Nephron progenitor cell (in vitro differentiated cells): ENCODE measurements around the gene FABP6.

Experiments
- DNase-seq: peaks from one replicate; pipeline ENCODE4 v3.0.0; 2021
- H3K27ac Mint-ChIP-seq: 2 replicates; pipeline ENCODE4 v1.8.0; 2021; ENCODE audit warnings: mild to moderate bottlenecking, moderate library complexity, mixed read lengths
- H3K27me3 Mint-ChIP-seq: 2 replicates; pipeline ENCODE4 v1.8.0; 2021; ENCODE audit warnings: mild to moderate bottlenecking, low read depth, mixed read lengths; ENCODE audit not compliant: poor library complexity
- H3K36me3 Mint-ChIP-seq: 2 replicates; pipeline ENCODE4 v1.8.0; 2021; ENCODE audit warnings: low read depth, mixed read lengths
- H3K4me1 Mint-ChIP-seq: 2 replicates; pipeline ENCODE4 v1.8.0; 2021; ENCODE audit warnings: mixed read lengths
- H3K4me3 Mint-ChIP-seq: 2 replicates; pipeline ENCODE4 v1.8.0; 2021; ENCODE audit warnings: mild to moderate bottlenecking, moderate library complexity, mixed read lengths
- H3K9me3 Mint-ChIP-seq: 2 replicates; pipeline ENCODE4 v1.8.0; 2021; ENCODE audit warnings: mild to moderate bottlenecking, moderate library complexity, mixed read lengths
- TF ChIP-seq, protein P1 (sequence below): fragments of 200-600 bp; sonication (generic); IDR thresholded peaks from 2 replicates; pipeline ENCODE4 v1.5.0; 2021; ENCODE audit warnings: antibody characterized with exemption

Gene FABP6

DNA sequence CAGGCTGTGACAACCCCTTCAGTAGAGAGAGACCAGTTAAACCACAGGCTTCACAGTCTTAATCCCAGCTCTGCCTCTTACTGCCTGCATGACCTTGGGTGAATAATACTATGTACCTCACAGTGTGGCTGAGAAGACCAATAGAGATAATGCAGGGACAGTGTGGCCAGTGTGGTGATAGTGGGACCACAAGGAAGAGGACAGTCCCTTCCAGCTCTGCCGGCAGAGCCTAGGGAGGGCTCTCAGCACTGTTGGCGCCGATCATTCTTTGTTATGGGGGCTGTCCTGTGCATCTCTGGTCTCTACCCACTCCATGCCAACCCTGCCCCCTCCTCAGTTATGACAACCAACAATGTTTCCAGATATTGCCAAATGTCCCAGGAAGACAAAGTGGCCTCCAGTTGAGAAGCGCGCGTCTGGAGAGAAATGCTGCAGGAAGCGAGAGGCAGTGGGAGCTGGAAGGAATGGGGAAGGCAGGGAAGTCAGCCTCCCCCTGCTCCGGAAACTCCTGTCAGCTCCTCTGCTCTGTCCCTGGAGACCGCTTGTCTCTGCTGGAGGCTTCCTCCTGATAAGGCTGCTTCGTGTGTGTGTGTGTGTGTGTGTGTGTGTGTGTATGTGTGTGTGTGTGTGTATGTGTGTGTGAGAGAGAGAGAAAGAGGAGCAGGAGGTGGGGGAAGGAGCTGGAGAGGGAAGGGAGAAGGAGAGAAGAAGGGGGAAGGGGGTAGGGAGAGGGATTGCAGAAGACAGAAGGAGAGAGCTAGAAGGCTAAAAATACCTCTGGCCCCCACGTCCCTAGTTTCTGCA lies 31.8 kb upstream of the FABP6 start:
- Mint-ChIP-seq H3K4me1 (peaks cover 40% of the 10 kb centered on the region), H3K4me3 (peak overlapping the region; percentile 60), H3K36me3 (no peaks in the 10 kb centered on the region), H3K27ac (no peak overlapping the region), H3K9me3 (peaks cover 9% of the 10 kb centered on the region), H3K27me3 (peaks cover 7% of the 10 kb centered on the region)
- peak; percentile 35 for DNase-seq
- TF ChIP-seq, protein P1, sequence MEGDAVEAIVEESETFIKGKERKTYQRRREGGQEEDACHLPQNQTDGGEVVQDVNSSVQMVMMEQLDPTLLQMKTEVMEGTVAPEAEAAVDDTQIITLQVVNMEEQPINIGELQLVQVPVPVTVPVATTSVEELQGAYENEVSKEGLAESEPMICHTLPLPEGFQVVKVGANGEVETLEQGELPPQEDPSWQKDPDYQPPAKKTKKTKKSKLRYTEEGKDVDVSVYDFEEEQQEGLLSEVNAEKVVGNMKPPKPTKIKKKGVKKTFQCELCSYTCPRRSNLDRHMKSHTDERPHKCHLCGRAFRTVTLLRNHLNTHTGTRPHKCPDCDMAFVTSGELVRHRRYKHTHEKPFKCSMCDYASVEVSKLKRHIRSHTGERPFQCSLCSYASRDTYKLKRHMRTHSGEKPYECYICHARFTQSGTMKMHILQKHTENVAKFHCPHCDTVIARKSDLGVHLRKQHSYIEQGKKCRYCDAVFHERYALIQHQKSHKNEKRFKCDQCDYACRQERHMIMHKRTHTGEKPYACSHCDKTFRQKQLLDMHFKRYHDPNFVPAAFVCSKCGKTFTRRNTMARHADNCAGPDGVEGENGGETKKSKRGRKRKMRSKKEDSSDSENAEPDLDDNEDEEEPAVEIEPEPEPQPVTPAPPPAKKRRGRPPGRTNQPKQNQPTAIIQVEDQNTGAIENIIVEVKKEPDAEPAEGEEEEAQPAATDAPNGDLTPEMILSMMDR = no peak

DNA sequence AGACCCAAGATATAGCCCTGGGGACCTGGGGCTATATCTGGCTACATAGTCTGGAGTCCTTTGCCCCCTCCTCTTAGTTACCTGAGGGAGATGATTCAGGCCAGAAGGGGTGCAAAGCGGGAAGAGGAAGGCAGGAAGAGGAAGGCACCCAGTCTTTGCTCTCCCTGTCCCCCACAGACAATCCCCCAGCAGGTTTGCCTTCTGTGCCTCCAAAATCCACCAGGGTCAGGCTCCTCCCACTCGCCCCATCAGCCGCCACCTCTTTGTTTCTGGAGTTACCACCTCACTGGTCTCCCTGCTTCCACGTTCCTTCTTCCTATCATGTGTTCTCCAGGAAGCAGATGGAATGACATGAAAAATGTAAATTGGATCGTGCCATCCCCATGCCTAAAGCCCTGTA lies 31.2 kb upstream of the FABP6 start:
- Mint-ChIP-seq H3K27ac (peak overlapping the region; percentile 41), H3K27me3 (peaks cover 7% of the 10 kb centered on the region), H3K4me1 (peaks cover 37% of the 10 kb centered on the region), H3K4me3 (peak overlapping the region; percentile 60), H3K36me3 (no peaks in the 10 kb centered on the region), H3K9me3 (peaks cover 3% of the 10 kb centered on the region)
- TF ChIP-seq, protein P1 = no peak
- peak; percentile 14 for DNase-seq

DNA sequence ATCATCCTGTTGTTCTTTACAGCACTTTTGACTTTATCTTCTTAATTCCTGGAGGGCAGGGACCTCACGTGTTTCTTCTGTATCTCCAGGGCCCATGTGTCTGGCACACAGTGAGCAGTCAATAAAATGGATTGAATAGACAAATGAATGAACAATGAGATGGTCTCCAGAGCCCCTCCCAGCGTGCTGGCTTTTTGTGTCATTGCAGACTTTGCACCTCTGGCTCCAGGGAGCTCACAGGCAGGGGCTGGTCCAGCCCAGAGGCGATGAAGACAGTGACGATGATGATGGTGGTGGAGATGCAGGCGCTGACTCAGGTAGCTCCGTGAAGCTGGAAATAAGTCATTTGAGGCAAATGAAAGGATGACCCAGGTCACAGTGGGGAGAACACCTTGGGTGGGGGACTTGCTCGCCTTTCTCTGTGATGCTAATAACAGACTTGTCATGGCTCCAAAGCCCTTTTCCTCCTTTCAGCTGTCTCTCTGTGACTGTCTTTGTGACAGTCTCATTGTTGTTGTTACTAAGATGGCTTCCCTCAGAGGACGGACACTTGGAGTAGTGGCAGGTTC lies 30.4 kb upstream of the FABP6 start:
- TF ChIP-seq, protein P1 = no peak
- no peaks in the 10 kb centered on the region for H3K36me3 Mint-ChIP-seq

DNA sequence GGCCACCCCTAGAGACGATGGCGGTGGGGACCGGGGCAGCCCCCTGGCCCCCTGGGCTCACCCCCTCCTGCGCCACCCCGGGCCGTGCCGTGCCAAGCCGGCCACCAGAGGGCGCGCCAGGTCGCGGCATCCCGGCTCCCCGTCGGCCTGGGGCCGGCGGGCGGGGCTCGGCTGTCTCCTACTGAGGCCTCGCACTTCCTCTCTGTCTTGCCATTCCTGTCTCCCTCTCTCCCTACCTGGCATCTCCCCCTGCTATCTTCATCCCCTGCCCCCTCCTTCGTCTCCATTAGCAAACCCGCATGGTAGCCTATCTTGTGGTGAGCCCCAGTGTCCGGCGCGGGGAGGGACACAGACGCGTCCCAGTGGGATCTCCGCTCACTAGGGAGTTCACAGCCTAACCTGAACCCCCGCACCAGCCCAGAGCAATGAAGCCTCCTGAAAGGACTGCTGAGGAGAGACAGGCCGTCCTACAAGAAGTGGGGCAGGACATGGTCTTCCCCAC lies 29.8 kb upstream of the FABP6 start:
- H3K4me3 Mint-ChIP-seq = peak overlapping the region; percentile 76
- no peaks in the 10 kb centered on the region for H3K36me3 Mint-ChIP-seq
- TF ChIP-seq, protein P1 = peak; percentile 94
- peaks cover 8% of the 10 kb centered on the region for H3K27me3 Mint-ChIP-seq
- peaks cover 35% of the 10 kb centered on the region for H3K4me1 Mint-ChIP-seq
- H3K27ac Mint-ChIP-seq = no peak overlapping the region
- H3K9me3 Mint-ChIP-seq = no peaks in the 10 kb centered on the region
- peak; percentile 92 for DNase-seq

More for the DNA sequence above, 30.4 kb upstream of the FABP6 start:
- Mint-ChIP-seq H3K27me3 (peaks cover 7% of the 10 kb centered on the region), H3K4me3 (peak overlapping the region; percentile 60), H3K27ac (no peak overlapping the region), H3K9me3 (no peaks in the 10 kb centered on the region), H3K4me1 (peaks cover 35% of the 10 kb centered on the region)
- DNase-seq = no peak

DNA sequence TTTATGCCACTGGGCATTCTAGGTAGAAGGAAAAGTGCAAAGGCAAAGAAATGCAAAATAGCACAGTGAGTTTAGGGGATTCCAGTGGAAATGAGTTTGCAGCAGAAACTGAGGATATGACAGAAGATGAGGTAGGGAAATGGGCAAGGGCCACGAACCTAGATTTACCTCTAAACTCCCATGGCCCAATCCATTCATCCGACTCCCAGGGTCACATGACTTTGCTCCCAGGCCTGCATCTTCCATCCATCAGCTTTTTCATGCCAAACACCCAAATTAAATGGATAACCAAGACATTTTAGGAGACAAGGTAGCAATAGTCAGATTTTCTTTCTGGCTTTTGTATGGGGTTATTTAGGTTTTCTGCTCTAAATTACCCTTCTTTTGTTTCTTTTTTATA lies 22.2 kb upstream of the FABP6 start:
- peak overlapping the region; percentile 13 for H3K27ac Mint-ChIP-seq
- TF ChIP-seq, protein P1 = no peak
- H3K9me3 Mint-ChIP-seq = no peaks in the 10 kb centered on the region
- H3K27me3 Mint-ChIP-seq = peaks cover 20% of the 10 kb centered on the region
- DNase-seq = no peak
- H3K4me3 Mint-ChIP-seq = no peak overlapping the region
- H3K36me3 Mint-ChIP-seq = no peaks in the 10 kb centered on the region
- H3K4me1 Mint-ChIP-seq = peaks cover 24% of the 10 kb centered on the region
